Measurements from ENCODE around the gene MICAL3.

MICAL3 gene

DNA sequence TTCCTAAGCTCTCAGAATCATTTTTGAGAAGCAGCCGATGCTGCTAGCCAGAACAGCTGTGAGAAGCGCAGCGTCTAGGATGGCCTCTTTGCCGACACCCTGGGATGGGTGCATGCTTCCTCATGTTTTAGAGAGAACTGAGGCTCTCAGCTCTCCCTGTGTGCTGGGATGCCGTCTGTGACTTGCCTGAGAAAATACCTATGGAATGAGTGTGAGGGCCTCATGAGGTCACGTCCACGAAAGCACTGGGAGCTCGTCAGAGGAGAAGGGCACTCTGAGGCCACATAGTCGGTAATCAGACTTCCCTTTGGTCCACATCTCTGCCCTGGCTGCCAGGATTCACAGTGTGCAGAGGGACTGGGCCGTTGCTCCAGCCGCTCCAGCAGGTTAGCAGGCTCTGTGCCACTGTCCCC is 54.7 kb downstream of the MICAL3 start:
- no peak for DNase-seq

DNA sequence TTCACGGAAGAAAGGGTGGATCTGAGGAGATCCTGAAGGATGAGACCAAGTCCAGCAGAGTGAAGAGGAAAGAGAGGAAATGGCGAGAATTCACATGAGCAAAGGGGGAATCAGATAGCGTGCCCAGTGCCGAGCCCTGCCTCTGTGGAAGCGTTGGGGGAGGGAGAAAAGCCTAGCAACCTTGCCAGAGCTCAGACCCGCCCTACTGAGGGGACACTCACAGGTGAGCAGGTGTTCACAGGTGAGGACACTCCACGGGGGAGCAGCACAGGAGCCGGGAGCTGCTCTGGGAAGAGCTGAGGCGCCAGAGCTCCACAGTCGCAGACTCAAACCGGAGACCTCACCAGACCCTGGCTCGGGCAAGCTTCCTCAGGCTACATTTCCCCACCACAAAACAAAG is 56.2 kb downstream of the MICAL3 start:
- DNase-seq: no peak

DNA sequence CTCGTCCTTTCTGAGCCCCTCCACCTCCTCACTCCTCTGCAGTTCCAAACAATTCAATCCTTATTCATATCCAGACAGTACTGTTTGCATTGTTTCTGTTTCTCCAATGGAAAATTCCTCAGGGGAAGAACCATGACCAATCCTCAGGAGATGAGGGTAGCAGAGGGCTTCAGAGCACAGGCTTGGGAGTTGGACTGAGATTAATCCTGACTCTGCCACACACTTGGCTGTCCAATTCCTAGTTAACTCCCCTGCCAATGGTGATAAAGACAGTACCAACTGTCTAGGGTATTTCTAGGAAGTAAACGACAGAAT is 58.0 kb downstream of the MICAL3 start:
- no peak for DNase-seq

DNA sequence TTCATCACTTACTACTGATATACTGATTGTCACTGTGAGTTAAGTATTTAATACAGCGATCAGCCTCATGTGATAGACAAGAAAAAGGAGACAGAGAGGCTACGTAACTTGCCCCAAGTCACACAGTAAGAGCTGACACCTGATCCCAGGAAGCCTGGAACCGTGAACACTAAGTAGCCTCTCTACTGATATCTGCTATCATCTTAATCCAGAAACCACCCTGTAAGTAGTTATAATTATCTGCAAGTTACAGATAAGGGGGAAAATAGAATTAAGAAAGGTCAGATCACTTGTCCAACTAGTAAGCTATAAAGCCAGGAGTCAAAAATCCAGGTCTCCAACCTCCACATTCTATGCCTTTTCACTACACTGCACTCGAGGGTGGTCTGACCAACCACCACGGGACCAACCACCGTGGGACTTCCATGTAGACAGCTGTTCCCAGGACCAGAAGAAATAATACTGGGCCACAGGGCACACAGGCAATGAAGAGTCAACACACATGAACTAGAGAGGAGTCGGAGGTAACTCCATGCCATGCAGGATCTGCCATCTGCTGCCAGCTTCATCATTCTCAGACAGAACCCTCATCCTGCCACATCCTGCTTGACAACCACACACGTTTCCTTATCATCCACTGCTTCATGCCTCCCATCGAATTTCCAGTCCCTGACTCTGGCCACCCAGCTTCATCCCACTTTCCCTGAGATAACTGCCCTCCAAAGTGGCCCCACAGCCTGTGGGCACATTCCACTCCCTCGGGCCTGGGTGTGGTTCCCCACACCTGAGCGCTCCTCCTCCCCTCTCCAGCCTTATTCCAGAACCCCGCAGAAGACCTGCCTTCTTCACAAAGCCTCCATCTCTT is 58.6 kb downstream of the MICAL3 start:
- DNase-seq: no peak

DNA sequence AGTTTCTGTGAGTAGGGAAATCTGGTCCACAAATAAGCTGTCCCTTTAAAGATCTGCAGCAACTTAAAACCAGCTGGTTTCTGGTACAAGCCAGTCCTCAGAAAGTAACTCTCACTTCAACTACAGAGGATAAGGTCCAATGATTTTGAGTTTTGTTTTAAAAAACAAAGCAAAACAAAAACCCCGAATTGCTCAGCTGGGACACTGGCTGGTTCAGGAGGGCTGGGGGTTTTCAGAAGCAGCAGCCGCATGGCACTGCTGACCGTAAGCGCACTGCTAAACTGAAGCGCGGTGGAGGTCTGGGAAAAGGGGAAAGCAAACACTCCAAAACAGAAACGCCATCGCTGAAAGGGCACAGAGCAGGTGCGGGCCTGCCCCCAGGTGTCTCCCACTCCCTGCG is 59.7 kb downstream of the MICAL3 start:
- no peak for DNase-seq

DNA sequence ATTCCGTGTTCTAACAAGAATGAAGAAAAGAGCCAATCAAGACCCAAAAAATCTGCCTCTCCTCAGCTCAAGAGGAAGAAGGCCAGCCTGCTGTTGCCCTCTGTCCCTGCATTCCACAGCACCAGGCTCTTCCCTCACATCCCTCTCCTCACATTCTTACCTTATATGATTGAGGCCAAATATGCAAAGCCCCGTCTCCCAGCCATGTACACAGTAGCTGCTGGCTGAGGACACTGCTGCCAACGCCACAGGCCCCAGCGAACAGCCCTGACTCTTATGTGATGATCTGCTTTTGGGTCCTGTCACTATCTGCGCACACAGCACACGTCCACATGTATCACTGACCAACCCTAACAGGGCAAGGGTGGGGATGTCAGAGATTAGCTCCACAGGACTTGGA is 60.2 kb downstream of the MICAL3 start:
- DNase-seq: no peak

DNA sequence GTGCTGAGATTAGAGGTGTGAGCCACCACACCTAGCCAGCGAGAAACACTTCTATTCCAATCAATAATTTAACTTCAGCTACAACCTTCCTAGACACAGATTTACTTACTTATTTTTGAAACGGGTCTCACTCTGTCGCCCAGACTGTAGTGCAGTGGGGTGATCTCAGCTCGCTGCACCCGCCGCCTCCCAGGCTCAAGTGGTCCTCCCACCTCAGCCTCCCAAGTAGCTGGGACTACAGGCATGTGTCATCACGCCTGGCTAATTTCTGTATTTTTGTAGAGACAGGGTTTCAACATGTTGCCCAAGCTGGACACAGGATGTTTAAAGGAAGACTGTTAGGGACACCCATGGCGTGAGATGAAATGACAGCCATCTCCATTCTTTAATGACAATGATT is 61.3 kb downstream of the MICAL3 start:
- DNase-seq: no peak

DNA sequence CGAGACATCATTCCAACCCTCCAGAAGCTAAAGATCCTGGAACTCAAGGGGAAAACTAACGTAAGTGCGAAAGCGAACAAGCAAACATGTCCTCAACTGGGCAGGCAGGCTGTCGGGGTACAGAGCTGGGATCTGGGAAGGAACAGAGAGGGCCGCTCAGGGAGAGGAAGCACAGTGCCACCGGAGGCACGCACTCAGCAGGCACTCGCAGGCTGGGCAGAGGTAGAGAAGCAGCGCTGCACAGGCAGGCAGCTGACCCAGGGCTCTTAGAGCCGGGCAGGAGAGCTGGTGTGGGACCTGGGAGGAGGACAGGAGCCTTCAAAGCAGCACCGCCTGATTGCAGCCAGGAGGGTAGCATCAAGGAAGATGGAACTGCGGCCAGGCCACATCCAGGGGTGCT is 62.2 kb downstream of the MICAL3 start:
- no peak for DNase-seq

DNA sequence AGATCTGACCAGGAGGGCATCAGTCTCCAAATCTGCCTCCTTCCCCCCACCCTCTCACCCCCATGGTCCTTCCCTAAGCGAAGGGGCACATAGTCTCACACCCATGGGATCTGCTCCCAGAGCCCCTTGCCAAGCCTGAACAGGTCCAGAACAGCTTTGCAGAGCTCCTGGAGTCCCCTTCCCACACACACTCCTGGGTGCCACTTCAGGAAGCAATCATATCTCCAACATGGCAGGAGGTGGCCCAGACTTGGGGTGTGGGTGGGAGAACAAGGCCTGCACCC is 63.0 kb downstream of the MICAL3 start:
- no peak for DNase-seq

DNA sequence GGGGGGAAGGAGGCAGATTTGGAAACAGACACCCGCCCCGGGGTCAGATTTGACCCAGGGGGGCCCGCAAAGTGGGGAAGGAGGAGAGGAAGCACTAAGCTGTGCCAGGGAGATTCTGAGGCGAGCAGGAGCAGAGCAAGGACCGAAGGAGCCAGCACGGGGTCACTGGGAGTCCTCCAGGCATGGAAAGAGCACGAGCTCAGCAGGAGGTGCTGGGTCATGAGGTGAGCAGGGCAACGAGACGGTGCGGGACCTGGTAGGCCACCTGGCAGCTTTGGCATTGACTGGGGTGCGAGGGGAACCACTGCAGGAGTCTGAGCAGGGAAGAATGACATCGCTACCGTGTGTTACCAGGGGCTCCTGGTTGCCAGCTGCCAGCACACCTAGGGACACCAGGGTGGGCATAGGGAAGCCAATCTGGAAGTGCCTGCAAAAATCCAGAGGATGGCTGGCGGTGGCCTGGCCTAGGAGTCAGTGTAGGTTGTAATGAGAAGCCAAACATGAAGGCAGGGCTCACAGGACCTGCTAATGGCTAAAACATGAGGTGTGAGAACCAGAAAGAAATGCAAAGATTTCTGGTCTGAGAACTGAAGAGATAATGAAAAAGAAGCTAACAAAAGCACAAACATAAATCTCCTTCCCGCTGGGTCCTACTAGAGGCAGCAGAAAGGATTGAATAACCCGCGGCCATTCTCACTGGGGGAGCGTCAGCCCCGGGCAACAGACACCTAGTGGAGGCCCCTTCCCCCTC is 63.5 kb downstream of the MICAL3 start:
- no peak for DNase-seq

DNA sequence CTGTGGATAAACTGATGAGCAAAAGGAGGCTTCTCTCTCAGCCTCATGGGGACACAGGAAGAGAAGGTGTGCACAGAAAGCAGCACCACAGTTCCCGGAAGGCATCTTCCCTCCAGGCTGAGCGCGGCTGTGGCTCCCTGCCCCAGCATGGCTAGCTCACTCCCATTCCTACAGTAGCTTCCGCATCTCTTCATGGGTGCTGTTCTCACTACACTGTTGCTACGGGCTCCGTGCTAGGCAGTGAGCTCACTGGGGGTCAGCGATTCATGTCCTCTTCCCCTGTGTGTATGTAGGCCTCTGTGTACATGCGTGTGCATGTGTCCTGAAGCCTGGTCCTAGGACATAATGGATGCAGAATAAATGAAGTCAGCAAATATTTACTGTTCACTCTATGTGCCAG is 64.3 kb downstream of the MICAL3 start:
- no peak for DNase-seq

DNA sequence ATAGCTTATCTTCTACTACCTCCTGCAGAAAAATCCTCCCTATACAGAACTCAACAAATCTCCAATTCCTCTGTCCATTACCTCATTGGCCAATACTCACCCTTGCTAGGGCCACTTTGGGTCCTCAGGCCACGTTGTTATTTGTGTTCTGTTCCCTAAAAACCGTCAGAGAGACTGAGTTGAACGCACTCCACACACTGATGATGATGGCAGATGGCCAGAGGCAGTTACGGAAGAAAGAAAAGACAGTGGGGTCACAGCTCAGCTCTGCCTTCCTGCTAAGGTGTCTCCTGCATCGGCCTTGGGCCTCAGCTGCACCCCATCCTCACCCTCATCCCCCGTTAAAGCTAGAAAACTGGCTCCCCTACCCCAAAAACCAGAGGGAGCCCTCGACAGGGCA is 66.2 kb downstream of the MICAL3 start:
- DNase-seq: no peak

DNA sequence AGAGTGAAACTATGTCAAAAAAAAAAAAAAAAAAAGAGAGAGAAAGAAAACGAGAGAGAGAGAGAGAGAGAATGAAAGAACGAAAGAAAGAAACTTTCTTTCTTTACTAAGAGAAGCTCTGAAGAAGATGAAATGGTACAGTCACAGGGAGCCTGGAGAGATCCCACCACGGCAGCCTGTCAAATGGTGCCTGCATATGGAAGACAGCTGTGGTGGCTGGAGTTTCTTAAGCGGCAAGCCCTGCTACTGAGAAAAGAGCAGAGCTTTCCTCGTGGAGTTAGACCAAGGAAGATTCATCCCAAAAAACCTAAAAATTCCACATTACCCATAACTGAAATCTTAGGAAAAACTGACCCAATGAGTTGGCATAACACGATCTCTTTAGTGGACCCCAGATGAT is 66.7 kb downstream of the MICAL3 start:
- no peak for DNase-seq

DNA sequence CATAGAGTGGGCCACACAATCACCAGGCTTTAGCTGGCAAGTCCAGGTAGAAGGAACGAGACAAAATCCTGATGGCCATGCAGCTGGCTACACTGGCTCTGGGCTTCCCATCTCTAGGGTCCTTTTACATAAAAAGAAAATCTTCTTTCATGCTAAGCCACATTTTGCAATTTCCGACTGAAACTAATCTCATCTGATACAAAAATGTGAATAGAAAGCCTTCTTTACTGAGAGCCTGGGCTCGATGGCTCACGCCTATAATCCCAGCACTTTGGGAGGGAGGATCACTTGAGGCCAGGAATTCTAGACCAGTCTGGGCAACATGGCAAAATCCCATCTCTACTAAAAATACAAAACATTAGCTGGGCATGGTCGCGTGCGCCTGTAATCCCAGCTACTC is 67.2 kb downstream of the MICAL3 start:
- DNase-seq: no peak

DNA sequence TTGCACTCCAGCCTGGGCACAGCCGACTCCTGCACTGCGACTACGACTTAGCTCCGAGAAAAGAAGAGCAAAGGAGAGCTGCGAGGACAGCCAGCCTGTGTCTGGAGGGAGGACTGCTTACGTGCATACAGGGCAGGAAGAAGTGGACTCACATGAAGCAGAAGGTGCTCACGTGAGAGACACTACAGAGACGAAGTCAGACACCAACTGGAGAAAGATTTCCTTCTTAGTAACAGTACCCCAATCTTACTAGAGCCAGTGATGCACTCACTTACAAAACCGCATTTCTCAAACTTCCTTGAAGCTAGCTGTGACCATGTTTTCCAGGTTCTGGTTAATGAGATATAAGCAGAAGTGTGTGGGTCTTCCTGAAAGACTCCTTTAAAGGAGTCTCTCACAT is 67.7 kb downstream of the MICAL3 start:
- no peak for DNase-seq

DNA sequence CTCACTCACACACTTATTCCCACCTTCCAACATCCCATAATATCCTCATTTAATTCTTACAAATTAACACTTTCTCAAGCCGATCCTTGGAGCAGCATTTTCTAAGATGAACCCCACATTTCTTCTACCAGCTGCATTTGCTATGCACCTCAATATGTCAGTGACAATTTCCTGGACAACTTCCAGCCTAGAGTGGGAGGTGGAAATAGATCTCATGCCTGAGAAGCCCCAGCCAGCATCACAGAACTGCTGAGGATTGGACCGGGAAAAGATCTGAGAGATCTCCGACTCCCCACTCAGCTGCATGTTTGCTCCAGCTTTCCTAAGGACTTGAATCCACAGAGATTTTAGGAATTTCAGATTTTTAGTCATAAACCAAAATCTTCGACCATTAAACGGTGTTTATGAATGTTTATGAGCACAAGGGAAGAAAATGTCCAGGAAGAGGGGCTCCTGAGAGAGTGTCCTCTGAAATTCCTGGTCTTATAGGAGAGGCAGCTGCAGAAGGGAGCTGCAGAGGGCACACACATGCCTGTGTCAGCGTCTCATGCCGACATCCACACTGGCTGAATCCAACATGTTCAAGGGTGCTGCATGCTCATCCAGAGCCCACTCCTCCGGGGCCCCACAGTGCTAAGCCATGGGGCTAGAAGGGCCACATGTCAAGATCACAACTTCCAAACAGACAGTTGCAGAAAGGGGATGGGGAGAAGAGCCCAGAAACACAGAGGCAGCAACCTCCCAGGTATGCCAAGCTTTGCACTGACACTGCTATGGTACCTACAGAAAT is 68.6 kb downstream of the MICAL3 start:
- DNase-seq: no peak

DNA sequence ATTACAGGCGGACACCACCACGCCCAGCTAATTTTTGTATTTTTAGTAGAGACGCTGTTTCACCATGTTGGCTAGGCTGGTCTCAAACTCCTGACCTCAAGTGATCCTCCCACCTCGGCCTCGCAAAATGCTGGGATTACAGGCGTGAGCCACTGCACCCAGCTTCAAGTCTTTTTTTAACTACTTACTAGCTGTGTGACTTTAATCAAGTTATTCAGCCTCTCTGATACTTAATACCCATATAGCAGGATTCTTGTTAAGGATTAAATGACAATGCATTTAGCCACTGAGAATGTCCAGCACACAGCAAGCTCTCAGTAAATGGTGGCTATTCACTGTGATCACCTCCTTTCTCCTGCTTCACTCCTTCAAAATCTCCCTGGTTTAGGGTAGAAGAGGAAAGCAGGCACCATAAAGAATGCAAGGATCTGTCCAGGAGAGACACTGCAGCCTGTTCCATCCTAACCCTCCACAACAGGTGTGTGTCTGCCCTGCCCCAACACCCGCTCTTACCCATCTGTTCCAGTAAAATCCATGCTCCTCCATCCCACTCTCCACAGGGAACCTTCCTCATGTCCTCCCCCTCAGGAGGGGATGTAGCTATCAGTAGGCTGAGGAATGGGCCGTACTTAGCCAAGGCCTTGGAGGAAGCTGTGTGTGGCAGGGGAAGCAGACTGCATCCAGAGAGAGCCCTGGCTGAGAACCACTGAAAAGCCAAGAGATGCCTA is 69.3 kb downstream of the MICAL3 start:
- no peak for DNase-seq

DNA sequence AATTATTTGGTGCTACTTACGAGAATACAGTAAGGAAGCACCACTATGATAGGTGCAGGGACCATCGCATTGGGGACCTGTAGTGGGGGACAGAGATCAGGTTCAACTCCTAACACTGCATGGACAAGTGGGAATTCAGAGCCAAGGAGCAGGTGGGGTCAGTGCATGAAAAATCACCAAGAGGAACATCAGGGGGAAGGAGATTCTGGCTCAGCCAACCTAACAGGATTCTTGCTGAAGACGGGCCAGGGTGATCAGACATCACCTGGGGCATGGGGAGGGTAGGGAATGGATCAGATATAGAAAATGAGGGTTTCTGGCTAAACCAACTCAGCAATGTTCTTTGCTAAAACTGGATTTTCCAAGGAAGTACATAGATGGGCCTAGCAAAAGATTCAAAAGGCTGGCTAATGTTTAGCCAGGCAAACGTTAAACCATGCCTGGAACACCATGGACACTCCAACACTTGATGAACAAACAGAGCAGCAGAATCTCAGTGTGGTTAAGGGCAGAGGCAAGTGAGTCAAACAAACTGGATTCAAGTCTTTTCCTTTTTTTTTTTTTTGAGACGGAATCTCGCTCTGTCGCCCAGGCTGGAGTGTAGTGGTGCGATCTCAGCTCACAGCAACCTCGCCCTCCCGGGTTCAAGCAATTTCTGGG is 70.0 kb downstream of the MICAL3 start:
- no peak for DNase-seq

DNA sequence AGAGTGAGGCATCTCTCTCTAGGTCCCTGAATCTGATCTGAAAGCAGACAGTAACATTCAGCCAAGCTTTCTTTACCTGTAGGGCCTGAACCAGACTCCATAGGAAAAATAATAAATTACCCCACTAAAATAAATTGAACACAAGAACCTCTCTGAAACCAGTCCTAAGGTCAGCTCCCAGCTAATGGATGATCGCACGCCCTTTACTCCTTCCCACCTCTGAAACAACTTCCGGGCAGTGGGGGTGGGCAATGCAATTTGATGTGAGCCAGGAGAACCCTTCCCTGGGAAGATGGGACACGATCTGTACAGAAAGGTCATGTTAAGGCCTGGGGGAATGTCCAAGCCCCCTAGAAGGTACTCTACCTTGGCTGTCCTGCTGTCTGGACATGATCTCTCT is 71.2 kb downstream of the MICAL3 start:
- DNase-seq: no peak

DNA sequence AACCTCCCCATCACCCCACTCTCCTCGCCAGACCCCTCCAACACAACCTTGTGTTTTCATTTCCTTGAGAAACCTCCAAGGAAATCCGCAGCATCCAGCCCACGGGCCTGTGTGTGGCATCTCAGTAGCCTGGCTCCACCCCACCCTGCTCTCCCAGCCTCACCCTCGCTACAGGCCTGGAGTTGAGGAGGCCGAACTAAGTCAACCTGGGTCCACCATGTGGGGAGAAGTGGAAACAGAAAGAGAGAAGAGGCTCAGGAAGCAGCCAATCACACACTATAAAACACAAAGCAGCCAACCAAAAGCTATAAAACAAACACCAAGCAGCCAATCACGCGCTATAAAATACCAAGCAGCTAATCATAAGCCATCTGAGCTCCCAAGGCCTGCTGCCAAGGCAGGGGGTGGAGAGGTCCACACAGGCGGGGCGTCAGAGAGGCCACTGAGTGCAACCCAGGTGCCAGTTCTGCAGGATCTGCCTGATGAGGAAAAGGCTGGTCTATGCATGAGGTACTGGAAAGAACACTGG is 72.0 kb downstream of the MICAL3 start:
- no peak for DNase-seq

DNA sequence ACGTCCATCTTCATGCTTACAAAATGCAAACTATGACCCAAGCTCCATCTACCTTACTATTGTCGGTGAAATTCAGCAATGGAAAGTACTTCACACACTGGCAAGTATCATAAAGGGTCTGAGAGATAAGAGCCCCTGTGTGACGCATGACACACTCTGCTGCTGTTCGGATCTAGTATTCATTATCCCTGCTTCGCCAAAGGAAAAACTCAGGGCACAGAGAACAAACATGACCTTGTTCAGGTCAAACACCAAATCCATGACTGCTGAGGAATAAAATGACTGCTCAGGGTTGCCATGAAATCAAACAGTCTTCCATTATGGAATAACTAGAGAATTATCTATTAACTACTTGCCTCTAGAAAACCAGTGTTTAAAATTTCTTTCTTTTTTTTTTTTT is 73.0 kb downstream of the MICAL3 start:
- DNase-seq: no peak

DNA sequence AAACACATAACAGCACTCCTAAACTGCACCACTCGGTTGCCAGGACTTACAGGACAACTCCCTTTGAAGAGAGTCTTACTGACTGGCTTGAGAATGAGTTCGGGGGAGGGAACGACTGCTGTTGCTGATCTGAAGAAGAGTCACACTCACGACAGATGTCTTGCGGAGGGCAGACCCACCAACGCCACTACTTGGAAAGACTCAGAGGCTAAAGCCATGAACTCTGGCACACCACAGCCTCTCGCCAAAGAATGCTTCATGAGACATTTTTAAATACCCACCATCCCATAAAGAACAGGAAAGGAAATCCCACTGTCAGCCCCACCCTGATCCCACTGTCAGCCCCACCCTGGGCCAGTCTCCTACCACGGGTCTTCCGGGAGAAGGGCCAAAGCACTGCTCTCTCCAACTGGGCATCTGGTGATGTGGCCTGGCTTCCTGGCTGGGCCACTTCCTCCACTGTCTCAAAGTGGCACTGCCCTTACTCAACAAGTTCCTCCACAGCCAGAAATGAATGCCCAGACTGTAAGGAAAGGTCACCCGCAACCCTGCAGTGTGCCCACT is 73.6 kb downstream of the MICAL3 start:
- no peak for DNase-seq
